ENCODE results near the gene DNM3.

DNM3 gene

DNA sequence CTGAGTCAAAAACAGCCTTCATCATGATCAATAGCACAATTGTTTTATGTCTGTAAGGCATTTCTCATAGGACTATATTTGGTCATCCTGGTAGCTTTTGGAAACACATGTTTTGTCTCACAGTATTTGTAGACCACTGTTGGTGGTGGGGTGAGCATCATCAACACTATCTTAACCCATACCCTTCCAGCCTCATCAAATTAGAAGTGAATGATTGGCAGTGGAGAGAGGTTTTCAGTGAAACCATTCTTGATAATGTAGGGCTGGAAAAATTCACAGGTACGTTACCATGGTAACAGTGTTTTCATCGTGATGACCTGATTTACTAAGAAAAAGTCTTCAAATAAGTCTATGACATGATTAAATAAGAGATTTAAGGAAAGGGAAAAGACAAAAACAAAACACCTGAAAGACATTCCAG, 533.9 kb downstream of the DNM3 start:
- Mint-ChIP-seq H3K9me3 (no peaks in the 10 kb centered on the region), H3K27ac (ENCODE audit: low read depth) (no peak overlapping the region), H3K27me3 (no peaks in the 10 kb centered on the region), H3K4me1 (peaks cover 2% of the 10 kb centered on the region), H3K4me3 (no peak overlapping the region), H3K36me3 (ENCODE audit: insufficient read depth) (no peaks in the 10 kb centered on the region)
- no peak for ATAC-seq (replicated peaks; ENCODE audit: extremely low read depth, poor library complexity, severe bottlenecking)
- DNase-seq (ENCODE audit: low spot score in 2 of 2): no peak

DNA sequence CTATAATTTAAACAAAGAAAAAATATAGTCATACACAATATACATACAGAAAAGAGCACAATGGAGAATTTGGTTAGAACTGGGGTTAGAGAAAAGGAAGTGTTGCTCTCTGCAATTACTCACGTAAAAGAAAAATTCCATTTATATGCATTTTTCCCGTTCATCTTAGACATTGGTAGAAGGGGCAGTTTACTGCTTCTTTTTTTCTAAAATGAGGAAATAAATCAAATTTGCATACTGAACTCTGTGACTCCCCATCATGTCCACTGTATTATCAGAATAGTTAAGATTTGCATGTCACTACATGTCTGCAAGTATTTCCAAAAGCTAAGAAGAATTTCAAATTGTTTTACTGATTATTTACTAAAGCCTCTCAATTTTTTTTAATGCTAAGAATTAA, 535.1 kb downstream of the DNM3 start:
- Mint-ChIP-seq H3K4me1 (peaks cover 14% of the 10 kb centered on the region), H3K27ac (ENCODE audit: low read depth) (no peak overlapping the region), H3K9me3 (no peaks in the 10 kb centered on the region), H3K4me3 (no peak overlapping the region), H3K36me3 (ENCODE audit: insufficient read depth) (peaks cover 5% of the 10 kb centered on the region), H3K27me3 (no peaks in the 10 kb centered on the region)
- DNase-seq (ENCODE audit: low spot score in 2 of 2) (no peak), ATAC-seq (replicated peaks; ENCODE audit: extremely low read depth, poor library complexity, severe bottlenecking) (no peak)

- Mint-ChIP-seq H3K27ac (ENCODE audit: low read depth) (no peak overlapping the region), H3K4me3 (no peak overlapping the region), H3K27me3 (no peaks in the 10 kb centered on the region), H3K9me3 (no peaks in the 10 kb centered on the region), H3K36me3 (ENCODE audit: insufficient read depth) (peaks cover 5% of the 10 kb centered on the region), H3K4me1 (peaks cover 18% of the 10 kb centered on the region)
- ATAC-seq (replicated peaks; ENCODE audit: extremely low read depth, poor library complexity, severe bottlenecking): no peak
- DNase-seq (ENCODE audit: low spot score in 2 of 2): no peak
Measured at GRCh38 chr1:172377565-172377964, 536.3 kb downstream of the DNM3 start.

GRCh38 chr1:172378109-172378760, 536.9 kb downstream of the DNM3 start:
- Mint-ChIP-seq H3K9me3 (no peaks in the 10 kb centered on the region), H3K27ac (ENCODE audit: low read depth) (no peak overlapping the region), H3K4me1 (peaks cover 18% of the 10 kb centered on the region), H3K4me3 (no peak overlapping the region), H3K36me3 (ENCODE audit: insufficient read depth) (peaks cover 5% of the 10 kb centered on the region), H3K27me3 (no peaks in the 10 kb centered on the region)
- ATAC-seq (replicated peaks; ENCODE audit: extremely low read depth, poor library complexity, severe bottlenecking) (no peak), DNase-seq (ENCODE audit: low spot score in 2 of 2) (no peak)

DNA sequence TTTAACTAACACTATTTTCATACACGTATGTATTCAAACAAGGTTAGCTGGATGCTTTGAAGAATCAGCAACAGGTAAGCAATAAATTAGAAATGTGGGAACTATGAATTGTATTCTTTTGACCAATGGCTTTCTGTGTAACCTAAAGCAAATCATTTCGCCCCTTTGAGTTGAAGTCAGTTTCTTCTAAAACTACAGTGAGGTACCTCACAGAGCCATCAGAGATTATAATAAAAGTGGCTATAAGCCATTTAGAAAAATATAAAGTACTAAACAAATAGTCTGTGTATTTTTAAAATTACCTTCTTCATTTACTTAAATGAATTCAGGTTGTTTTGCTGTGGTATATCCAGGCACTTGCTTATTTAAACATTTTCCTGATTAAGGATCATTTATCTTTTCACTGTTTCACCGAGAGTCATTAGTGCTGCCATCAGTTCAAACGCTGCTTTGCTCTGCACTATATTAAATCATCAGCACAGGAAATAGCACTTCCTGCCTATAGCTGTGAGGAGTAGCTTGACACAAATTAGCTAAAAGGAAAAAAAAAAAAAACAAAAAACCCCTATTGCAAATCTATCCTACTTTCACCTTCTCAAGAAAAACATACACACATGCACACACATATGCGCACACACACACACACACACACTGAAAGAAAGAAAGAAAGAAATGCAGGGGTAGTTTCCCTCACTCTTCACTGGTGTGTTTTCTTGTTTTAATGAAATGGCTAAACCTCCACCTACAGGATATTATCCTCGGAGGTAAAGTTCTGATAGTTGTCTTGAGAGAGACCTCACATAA, 539.3 kb downstream of the DNM3 start:
- Mint-ChIP-seq H3K27ac (ENCODE audit: low read depth) (peak overlapping the region; percentile 77), H3K4me1 (peaks cover 18% of the 10 kb centered on the region), H3K36me3 (ENCODE audit: insufficient read depth) (peaks cover 5% of the 10 kb centered on the region), H3K4me3 (peak overlapping the region; percentile 46), H3K27me3 (no peaks in the 10 kb centered on the region), H3K9me3 (no peaks in the 10 kb centered on the region)
- ATAC-seq (replicated peaks; ENCODE audit: extremely low read depth, poor library complexity, severe bottlenecking) (peak; percentile 99), DNase-seq (ENCODE audit: low spot score in 2 of 2) (no peak)

GRCh38 chr1:172381946-172382345, 540.6 kb downstream of the DNM3 start:
- Mint-ChIP-seq H3K9me3 (no peaks in the 10 kb centered on the region), H3K27me3 (no peaks in the 10 kb centered on the region), H3K4me1 (peaks cover 18% of the 10 kb centered on the region), H3K36me3 (ENCODE audit: insufficient read depth) (peaks cover 5% of the 10 kb centered on the region), H3K4me3 (no peak overlapping the region), H3K27ac (ENCODE audit: low read depth) (no peak overlapping the region)
- DNase-seq (ENCODE audit: low spot score in 2 of 2) (no peak), ATAC-seq (replicated peaks; ENCODE audit: extremely low read depth, poor library complexity, severe bottlenecking) (no peak)

DNA sequence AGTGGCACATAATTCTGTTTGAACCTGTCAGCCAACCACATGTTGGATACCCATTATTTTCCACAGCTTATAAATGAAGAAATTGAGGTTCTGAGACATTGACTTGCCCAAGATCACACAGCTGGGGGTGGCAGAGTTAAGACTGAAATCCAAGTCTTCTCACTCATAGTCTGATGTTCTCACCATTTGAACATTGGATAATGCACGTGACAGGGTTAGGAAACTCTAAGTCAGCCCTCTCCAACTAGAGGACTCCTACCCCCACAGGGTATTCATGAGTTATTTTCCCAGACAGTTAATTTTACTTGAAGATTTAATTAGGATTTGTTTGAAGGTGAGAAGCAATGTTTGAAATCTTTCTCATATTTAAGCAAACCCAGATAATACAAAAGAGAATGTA, 541.1 kb downstream of the DNM3 start:
- H3K4me3 Mint-ChIP-seq: no peak overlapping the region
- H3K4me1 Mint-ChIP-seq: peaks cover 18% of the 10 kb centered on the region
- no peak overlapping the region for H3K27ac Mint-ChIP-seq (ENCODE audit: low read depth)
- no peaks in the 10 kb centered on the region for H3K27me3 Mint-ChIP-seq
- peaks cover 5% of the 10 kb centered on the region for H3K36me3 Mint-ChIP-seq (ENCODE audit: insufficient read depth)
- ATAC-seq (replicated peaks; ENCODE audit: extremely low read depth, poor library complexity, severe bottlenecking) (no peak), DNase-seq (ENCODE audit: low spot score in 2 of 2) (no peak)
- H3K9me3 Mint-ChIP-seq: no peaks in the 10 kb centered on the region

GRCh38 chr1:172382990-172383389, 541.7 kb downstream of the DNM3 start:
- DNase-seq (ENCODE audit: low spot score in 2 of 2) (no peak), ATAC-seq (replicated peaks; ENCODE audit: extremely low read depth, poor library complexity, severe bottlenecking) (no peak)
- Mint-ChIP-seq H3K4me3 (no peak overlapping the region), H3K4me1 (peaks cover 18% of the 10 kb centered on the region), H3K27ac (ENCODE audit: low read depth) (no peak overlapping the region), H3K9me3 (no peaks in the 10 kb centered on the region), H3K36me3 (ENCODE audit: insufficient read depth) (peaks cover 5% of the 10 kb centered on the region), H3K27me3 (no peaks in the 10 kb centered on the region)

DNA sequence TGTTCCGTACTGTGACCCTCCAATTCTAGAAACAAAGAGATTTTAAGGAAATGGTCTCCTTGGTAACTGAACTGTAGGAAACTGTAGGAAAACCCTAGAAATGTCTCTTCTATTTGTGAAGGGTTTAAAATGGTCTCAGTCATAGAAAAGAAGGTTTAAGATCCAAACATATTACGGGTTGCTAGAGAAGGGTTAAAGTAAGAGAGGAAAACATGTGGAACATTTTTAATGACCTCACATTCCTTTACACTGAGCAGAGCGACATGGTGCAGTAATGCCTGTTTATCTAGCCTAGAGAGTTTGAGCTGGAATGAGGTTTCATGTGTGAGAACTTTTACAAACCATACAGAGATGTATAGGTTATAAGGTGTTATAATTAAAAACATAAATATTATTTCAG, 542.2 kb downstream of the DNM3 start:
- no peak for ATAC-seq (replicated peaks; ENCODE audit: extremely low read depth, poor library complexity, severe bottlenecking)
- Mint-ChIP-seq H3K4me1 (peaks cover 18% of the 10 kb centered on the region), H3K36me3 (ENCODE audit: insufficient read depth) (peaks cover 5% of the 10 kb centered on the region), H3K27me3 (no peaks in the 10 kb centered on the region), H3K27ac (ENCODE audit: low read depth) (no peak overlapping the region), H3K9me3 (no peaks in the 10 kb centered on the region), H3K4me3 (no peak overlapping the region)
- DNase-seq (ENCODE audit: low spot score in 2 of 2): no peak

DNA sequence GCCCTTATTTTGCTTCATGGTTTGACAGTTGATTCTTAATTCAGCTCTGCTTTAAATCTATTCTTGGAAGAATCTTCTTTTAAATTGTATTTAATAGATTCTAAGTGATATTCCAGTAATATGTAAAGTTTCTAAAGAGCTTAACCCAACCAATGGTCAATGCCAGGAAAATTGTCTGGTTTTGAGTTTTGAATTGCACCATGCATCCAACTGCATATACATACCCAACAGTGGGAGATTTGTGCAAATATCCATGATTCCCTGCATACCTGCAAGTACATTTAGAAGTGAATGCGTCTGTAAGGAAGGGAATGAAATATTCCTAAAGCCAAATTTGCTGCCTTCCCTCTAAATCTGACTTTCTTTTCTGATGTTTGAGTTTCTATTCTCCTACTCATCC, 543.4 kb downstream of the DNM3 start:
- no peak overlapping the region for H3K4me3 Mint-ChIP-seq
- H3K36me3 Mint-ChIP-seq (ENCODE audit: insufficient read depth): peaks cover 5% of the 10 kb centered on the region
- DNase-seq (ENCODE audit: low spot score in 2 of 2) (no peak), ATAC-seq (replicated peaks; ENCODE audit: extremely low read depth, poor library complexity, severe bottlenecking) (no peak)
- H3K27ac Mint-ChIP-seq (ENCODE audit: low read depth): no peak overlapping the region
- H3K4me1 Mint-ChIP-seq: peaks cover 18% of the 10 kb centered on the region
- H3K9me3 Mint-ChIP-seq: no peaks in the 10 kb centered on the region
- no peaks in the 10 kb centered on the region for H3K27me3 Mint-ChIP-seq

DNA sequence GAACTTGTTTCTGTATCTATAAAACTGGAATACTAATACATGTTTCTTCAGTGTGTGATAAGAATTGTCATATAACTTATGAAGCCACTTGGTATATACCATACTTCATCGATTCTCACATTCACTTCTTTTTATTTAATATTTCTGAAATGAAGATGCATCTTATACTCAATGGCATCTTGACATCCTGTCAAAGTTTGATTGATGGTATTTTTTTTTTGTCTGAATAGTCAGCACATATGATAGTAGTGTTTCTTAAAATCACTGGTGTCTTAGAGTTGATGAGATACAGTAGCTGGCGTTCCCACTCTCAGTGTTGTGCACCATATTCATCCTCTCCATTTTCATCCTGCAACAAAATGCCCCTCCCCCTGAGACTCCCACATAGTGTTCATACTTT, 544.7 kb downstream of the DNM3 start:
- Mint-ChIP-seq H3K9me3 (no peaks in the 10 kb centered on the region), H3K27ac (ENCODE audit: low read depth) (no peak overlapping the region), H3K4me1 (peaks cover 7% of the 10 kb centered on the region), H3K36me3 (ENCODE audit: insufficient read depth) (peaks cover 2% of the 10 kb centered on the region), H3K4me3 (no peak overlapping the region), H3K27me3 (no peaks in the 10 kb centered on the region)
- ATAC-seq (replicated peaks; ENCODE audit: extremely low read depth, poor library complexity, severe bottlenecking): no peak
- no peak for DNase-seq (ENCODE audit: low spot score in 2 of 2)

- no peaks in the 10 kb centered on the region for H3K9me3 Mint-ChIP-seq
- peaks cover 5% of the 10 kb centered on the region for H3K4me1 Mint-ChIP-seq
- DNase-seq (ENCODE audit: low spot score in 2 of 2) (no peak), ATAC-seq (replicated peaks; ENCODE audit: extremely low read depth, poor library complexity, severe bottlenecking) (no peak)
- no peak overlapping the region for H3K27ac Mint-ChIP-seq (ENCODE audit: low read depth)
- H3K36me3 Mint-ChIP-seq (ENCODE audit: insufficient read depth): peaks cover 3% of the 10 kb centered on the region
- no peaks in the 10 kb centered on the region for H3K27me3 Mint-ChIP-seq
- H3K4me3 Mint-ChIP-seq: no peak overlapping the region
Measured at GRCh38 chr1:172388490-172388889, 547.2 kb downstream of the DNM3 start.

- peak overlapping the region; percentile 17 for H3K27ac Mint-ChIP-seq (ENCODE audit: low read depth)
- H3K4me1 Mint-ChIP-seq: peaks cover 22% of the 10 kb centered on the region
- H3K36me3 Mint-ChIP-seq (ENCODE audit: insufficient read depth): peaks cover 3% of the 10 kb centered on the region
- H3K9me3 Mint-ChIP-seq: no peaks in the 10 kb centered on the region
- no peak overlapping the region for H3K4me3 Mint-ChIP-seq
- DNase-seq (ENCODE audit: low spot score in 2 of 2) (no peak), ATAC-seq (replicated peaks; ENCODE audit: extremely low read depth, poor library complexity, severe bottlenecking) (no peak)
- no peaks in the 10 kb centered on the region for H3K27me3 Mint-ChIP-seq
Measured at GRCh38 chr1:172390301-172390682, 549.0 kb downstream of the DNM3 start.

Data from central memory CD8-positive, alpha-beta T cell (primary cell).